NCI-H2227 treated with DMSO at 0.1 percent for 48 hours (cell line): Measurements from ENCODE around the gene NADK2.

Source experiments
- DNase-seq: peaks from one replicate; lab custom pipeline; 2025; lab: John Stamatoyannopoulos, UW

The NADK2 gene

DNA sequence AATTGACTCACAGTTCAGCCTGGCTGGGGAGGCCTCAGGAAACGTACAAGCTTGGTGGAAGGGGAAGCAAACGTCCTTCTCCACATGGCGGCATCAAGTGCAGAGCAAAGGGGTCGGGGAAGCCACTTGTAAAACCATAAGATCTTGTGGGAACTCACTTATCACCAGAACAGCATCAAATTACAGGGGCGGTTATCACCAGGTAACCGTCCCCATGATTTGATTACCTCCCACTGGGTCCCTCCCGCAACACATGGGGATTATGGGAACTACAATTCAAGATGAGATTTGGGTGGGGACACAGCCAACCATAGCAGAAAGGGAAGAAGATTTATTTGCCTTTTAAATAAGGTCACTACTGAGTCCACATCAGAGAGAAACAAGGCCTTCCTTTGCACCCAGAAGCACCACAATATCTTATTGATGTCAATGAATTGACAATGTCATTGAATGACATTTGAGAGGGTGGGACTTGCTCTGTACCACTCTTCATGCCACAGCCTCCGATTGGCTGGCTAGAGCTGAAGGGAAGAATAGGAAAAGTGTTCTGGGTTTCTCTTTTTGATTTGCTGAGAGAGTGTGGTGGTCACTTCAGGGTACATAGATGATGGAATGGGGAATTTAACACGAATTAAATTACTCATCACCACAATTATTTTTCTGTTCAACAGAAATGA is 78.8 kb downstream of the NADK2 start:
- DNase-seq = no peak

DNA sequence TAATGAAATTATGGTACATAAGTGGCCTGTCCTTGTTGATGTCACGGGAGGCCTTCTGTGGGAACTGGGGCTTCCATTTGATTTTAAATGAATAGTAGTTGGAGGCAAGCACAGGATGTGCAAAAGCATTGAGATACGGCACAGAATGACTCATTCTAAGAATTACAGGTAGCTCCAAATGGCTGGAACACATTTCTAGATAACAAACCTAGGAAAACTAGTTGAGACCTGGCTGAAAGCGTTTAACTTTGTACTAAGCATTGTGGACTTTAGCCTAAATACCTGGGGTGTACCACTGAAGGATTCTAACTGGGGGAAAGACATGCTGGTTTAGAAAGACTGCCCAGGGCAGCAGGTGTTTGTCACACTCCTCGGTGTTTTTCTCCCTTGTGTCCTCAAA is 80.4 kb downstream of the NADK2 start:
- DNase-seq = no peak

DNA sequence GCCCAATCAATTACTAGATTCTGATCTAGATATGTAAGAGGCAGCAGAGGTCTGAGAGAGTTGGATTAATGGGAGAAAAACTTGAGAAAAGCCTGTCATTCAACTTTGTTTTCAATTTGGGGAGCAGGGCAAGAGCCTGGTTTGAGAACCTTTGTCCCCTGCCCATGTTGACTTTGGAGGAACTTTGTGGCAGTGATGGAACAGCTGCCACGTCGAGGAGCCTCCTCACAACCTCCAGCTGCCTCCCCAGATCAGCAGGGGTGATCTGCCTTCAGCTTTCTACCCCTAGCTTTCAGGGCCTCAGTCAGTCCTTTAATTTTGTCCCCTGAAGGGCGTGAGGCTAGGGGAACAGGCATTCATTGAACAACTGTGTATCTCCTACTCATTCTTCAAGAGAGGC is 81.1 kb downstream of the NADK2 start:
- no peak for DNase-seq

DNA sequence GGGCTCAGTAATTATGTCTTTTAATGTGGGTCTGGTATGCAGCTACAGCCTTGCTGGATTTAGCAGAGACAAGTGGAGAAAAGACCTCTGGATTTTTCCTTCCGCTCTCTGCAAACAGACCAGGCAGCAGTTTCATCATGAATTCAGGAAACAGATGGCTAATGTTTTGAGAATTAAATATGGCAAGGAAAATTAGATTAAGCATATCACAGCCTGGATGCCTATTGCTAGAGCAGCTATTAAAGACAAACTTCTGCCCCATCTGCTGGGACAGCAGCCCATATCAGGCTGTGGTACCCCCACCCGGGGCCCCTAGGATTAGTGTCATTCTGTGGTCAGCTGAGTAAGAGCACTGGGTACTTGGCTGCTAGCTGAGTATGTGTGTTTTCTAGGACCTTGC is 83.6 kb downstream of the NADK2 start:
- no peak for DNase-seq

DNA sequence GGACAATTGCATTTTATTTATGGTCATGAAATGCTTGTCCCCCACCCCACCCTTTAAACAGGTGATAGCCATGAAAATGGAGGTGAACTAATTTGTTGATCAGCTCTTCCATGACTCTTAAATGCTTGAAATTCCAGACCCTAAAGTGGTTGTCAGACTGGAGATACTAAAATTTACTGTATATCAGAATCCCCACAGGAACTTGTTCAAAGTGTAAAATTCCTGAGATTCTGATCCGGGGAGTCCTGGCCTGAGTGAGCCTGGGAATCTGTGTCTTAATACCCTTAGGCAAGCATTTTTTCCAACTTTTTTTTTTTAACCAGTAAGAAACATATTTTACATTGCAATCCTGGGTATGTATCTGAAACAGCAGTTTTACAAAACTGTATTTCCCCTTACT is 85.1 kb downstream of the NADK2 start:
- DNase-seq = no peak

DNA sequence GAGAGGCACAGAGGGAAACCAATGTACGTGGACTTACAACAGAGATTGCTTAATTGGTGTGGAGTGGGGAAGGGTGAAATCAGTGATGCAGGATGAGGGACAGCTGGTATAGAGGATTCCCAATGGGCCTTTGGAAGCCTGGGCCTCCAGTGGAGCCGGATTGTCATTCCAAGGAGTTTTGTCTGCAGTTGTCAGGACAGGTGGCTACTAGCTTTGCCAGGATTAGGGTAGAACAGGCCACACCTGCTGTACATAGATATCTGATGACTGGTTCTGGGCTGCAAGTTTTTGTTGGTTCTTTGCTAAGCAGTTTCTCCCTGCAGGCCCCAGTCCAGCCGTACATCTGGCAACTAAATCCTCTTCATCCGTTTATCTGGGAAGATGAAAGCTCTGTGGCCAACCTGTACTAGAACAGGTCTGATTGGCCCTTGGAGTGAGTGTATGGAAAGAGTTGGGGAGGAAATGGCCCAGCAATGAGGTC is 85.6 kb downstream of the NADK2 start:
- no peak for DNase-seq

DNA sequence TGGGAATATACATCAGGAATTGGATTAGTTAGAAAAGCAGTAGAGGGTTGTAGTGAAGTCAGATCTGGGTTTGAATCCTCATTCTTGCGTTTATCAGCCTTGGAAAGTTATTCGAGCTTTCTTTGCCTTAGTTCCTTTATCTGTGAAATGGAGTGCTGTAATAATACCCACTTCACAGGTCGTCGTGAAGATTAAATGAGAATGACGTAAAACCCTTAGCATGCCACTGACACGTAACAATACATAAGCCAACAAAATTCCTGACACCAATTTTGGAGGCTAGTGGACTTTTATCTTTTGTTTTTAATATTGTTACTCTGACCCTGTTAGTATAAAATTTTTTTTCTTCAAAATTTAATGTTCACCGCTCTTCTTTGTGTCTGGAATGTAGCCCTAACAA is 86.4 kb downstream of the NADK2 start:
- no peak for DNase-seq

DNA sequence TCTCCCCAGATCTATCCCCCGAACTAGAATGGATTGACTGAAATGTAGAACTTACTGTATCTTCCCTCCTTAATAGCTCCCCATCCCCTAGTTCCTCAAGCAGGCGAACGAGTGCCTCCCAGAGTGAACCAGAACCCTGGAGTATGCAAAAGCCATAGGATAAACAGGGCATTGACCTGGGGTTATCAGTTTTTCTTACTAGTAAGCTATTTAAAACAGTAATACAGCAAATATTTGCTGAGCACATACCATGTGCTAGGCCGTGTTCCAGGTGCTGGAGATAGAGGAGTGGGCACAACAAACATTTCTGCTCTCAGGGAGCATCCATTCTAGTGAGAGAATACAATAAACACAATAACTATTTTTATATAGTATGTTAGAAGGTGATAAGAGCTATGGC is 88.0 kb downstream of the NADK2 start:
- no peak for DNase-seq

DNA sequence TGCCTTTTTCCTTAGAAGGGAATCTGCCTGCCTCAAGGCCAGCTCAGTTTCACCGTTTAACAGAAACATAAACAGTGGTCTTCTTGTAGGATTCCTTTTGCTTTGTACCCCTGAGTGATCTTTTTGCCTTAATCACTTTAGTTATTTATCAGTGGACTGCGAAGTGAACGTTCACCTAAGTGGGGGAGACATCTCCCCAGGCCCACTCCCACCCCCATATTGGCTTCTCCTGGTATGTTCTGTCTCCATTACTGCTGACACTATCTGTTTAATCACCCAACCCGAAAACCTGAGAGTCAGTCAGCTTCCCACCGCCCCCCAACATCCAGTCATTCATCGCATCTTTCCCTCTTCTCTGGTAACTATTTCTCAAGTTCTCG is 88.4 kb downstream of the NADK2 start:
- no peak for DNase-seq

DNA sequence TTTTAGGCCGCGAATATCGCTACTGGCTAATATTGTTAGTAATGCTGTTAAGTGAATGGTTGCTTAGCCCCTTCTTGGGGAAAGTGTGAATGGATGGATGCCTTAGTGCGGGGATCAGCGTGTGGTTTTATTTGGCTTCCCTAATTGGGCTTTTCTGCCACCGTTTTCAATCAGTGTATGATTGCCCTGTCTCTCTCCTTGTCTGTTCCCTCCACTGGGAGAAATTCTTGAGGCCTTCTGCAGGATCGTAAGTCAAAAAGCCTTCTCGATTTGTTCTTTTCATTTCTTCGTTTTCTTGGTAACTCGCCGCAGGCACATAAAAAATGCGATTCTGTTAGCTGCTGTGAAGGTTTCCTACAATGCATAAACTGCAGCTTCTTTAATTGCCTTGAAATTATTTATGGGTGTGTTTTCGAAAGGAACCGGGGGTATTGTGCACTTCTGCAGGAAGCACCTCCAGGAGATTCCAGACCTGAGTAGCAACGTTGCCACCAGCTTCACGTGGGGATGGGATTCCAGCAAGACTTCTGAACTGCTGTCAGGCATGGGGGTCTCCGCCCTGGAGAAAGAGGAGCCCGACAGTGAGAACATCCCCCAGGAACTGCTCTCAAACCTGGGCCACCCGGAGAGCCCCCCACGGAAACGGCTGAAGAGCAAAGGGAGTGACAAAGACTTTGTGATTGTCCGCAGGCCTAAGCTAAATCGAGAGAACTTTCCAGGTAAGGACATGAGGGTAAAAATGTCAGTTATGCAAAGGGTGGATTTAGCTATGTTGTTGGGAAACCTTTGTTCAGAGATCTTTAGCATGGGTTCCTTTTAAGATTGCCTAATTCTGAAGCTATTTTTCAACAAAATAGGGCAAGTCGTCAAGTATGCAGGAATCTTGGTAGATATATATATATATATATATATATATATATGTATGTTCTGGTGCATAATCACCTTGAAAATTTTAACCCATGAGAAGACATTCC is 89.1 kb downstream of the NADK2 start:
- no peak for DNase-seq

DNA sequence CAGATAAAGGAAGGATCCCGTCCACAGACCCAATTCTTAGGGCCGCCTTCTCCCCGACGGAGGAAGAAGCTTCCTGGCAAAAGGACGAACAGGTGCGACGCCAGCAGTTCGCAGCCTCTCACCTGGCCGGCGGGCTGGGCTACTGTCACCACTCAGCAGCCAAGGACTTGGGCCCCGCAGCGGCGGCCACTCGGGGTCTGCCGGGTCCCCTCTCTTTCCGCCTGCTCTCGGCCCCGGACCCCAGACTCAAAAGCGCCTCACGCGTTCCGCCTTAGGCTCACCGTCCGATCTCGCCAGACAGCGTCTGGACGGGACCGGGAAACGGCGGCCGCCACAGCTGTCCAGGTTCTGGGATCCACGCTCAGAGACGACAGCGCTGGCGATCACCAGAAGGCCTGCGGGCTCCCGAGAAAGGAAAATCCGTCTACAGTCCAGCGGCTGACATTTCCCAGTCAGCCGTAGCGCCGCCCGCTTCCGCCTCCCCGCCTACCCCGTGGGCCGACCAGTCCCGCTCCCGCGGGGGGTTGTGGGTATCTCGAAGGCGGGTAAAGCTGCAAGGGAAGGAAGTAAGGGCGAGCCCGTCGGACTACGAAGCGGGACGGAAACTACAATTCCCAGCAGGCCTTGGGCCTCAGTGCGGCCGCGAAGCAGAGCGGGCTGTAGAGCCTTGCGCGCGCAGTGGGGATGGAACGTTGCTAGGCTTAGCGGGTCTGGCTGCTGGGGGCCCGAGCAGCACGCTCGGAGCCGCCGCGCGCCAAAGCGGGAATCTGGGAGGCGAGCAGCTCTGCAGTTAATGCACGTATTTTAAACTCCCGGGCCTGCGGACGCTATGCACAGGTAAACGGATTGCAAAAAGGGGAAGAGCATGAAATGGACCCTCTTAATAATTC is 90.0 kb downstream of the NADK2 start, which contains the start of the genes LMBRD2 and SKP2:
LMBRD2 (minus strand) TSS at position 454 of the 890 bp plus-strand sequence. CDS start 8,538 bp downstream, outside the sequence.
SKP2 (plus strand) TSS at position 678 of the 890 bp plus-strand sequence; CDS start at position 830, 152 bp downstream.
- DNase-seq = peak; percentile 99

DNA sequence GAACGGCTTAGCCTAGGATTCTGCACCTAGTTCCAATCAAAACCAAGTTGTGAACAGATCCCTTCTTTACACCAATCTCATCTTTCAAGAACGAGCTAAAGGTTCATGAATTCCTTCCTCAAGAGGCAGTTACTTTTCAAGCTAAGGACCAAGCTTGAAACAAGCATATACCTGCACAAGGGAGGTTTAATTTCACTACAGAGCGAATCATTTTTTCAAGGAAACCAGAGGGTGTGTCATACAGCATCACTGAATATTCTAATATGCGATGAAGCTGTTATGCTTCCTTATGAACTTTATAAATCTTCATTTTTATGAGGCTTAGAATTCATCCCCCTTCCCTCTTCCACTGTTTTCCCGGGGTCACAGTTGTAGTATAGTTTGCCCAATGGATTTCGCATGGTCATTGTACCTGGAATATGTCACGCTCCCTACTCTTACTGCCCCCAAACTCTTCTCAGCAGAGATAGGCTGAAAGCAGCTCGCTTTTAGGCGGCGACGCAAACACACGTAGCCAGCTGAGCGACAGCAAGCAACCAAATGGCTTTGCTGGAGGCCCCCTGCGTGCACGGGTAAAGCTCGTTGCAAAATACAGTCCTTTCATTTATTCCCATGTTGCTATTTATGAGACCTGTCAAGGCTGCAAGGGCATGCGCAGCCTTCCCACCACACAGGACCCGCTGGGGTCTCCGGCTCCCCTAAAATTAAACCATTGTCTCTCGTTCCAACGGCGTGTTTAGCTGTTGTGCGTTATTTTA is 90.9 kb downstream of the NADK2 start:
- DNase-seq = peak; percentile 58

DNA sequence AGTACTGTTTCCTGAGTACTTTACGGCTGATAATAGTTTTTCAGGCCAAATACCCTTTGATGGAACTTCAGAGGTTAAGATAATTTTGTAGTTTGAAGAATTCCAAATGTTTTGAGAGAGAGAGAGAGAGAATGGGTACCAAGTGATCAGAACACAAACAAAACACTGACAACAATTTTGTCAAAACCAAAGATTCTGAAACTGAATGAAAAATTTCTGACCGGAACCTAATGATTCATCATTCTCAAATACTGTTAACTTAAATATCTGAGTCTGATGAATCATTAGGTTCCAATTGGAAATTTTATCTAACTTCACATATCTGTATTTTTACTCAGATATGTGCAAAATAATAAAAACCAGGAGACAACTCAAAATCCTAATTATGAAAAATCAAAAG is 94.0 kb downstream of the NADK2 start:
- DNase-seq = no peak

DNA sequence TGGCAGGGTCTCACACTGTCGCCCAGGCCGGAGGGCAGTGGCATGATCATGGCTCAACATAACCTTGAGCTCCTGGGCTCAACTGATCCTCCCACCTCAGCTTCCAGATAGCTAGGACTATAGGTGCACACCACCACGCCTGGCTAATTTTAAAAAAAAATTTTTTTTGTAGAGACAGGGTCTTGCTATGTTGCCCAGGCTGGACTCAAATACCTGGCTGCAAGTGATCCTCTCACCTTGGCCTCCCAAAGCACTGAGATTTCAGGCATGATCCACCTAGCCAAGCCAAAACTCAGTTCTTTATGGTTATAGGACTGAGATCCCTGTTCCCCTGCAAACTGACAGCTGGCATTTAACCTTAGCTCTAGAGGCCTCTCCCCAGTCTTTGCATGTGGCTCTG is 95.3 kb downstream of the NADK2 start:
- no peak for DNase-seq

DNA sequence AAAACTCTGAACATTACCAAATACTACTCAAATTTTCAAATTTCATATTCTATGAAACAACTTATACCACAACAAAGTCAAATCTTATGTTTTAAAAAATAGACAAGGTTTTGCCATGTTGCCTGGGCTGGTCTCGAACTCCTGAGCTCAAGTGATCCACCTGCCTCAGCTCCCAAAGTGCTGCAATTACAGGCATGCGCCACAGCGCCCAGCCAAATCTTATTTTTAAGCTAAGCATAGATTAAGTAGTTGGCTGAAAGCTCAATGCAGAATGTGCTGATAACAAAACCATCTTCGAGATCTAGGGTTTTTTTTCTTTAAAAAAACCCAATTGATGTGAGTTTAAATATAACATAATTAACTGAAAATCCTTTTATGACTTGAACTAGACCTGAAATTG is 96.4 kb downstream of the NADK2 start:
- DNase-seq = no peak
